T-helper 2 cell treated with Interferon-gamma antibody and Interleukin-4, amounts not matched to agents 100 ng/mL and 5 ng/mL, for 36 hours (primary cell): ENCODE results near the gene EXOC1L. TPM values are rescaled to one million over a fixed set of nuclear protein-coding genes. Genes with fewer than 3 reads are reported as not detected.

ENCODE experiments used
- intact Hi-C: fragments of 100-400 bp; cut with micrococcal nuclease; formaldehyde crosslinking; loops from one replicate; pipeline ENCODE4 v1.15.1; 2023
- total RNA-seq: library from RNA; stranded (reverse); gene quantifications from 2 replicates; pipeline ENCODE4 v1.2.3, GENCODE V29; 2022

Gene EXOC1L
- total RNA-seq, 1 donor from 2014 or later, result not detected

DNA sequence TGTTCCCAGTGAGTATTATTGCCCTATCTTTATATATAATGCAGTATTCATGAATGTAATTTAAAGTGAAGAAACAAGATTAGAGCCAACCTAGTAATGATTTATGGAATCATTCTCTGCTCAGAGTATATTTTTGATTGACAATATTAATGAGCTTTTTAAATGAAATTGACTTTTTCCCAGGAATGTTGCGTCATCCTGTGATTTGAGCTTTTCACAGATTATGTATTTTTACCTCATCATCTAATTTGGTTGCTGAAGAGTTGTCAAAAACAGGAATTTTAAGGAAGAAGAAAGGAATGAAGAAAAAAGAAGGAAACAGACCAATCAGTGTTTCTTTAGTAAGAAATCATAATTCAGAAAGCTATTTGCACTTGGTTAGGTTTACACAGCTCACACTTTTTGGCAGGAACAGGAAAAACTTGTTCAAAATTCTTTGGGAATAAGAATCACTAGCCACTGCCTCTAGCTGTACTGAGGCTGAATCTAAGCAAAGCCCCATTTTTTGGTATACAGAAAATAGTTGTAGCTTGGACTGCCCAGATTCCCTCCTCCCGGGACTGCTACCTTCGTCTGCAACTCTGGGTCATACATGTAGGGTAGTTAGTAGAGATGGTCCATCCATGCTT, 61.2 kb downstream of the EXOC1L start:
- intact Hi-C loops, result no loop called here

- intact Hi-C loops, result no loop called here
Observed at GRCh38 chr4:55884093-55884850, 64.7 kb downstream of the EXOC1L start.

- intact Hi-C loops, result no loop called here
Observed at GRCh38 chr4:55884851-55885219, 65.2 kb downstream of the EXOC1L start.

Other genes starting within 250 kb of the EXOC1L start
- not detected in 2 replicates for gene PDCL2, start 227.5 kb upstream of the EXOC1L start, total RNA-seq
- not detected in 2 replicates for gene NMU, start 183.5 kb upstream of the EXOC1L start, total RNA-seq
- gene EXOC1, start 33.9 kb downstream of the EXOC1L start, total RNA-seq, result 28.1 and 29.9 TPM in 2 replicates
- gene CEP135, start 129.2 kb downstream of the EXOC1L start, total RNA-seq, result 17.8 and 21.6 TPM in 2 replicates